GM19025 (cell line): ENCODE results near the gene ACTR5.
"Not testable (repeated sequence)": the region's sequence is repeated elsewhere in the genome, so short reads cannot be mapped to it uniquely, and the experiment has no call there.

Source experiments
- ATAC-seq: cut with Tn5 transposase; IDR thresholded peaks from one replicate; pipeline ENCODE4 v1.9.1; 2021; ENCODE audit warnings: mild to moderate bottlenecking, low read depth, moderate library complexity; ENCODE audit not compliant: unreplicated experiment

ACTR5 gene

DNA sequence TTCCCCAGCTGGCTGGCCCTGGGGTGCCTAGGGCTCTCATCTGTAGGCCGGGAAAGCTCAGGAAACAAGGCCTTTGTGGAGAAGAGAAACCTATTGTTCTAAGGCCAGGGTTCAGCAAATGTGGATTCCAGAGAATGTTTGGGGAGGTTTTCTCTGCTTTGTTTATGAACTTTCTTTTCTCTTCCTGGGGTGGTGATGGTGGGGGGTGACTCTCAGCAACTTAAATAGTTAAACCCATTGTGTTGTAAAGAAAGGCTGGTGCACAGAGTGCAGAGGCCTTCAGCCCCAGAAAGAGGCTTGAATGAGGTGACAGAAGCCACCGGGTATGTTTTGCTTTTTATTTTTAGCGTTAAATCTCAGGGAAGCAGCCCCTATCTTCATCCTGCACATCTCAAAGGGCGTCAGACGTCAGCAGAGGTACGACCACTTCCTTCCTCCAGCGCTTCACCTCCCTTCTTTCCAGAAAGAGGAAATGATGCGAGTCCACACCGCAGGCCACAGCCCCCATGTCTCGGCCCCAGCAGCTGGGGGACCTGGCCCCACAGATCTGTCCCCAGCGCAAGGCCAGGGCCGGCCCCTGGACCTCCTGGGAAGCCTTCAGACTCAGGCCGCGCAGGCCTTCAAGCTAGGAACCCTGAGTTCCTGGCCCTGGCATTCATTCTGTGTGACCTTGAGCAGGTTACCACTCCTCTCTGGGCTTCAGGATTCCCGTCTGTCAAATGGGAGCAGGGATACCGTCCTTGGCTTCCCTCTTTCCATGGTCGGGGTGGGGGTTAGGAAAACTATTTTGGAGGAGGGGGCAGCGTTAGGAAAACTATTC lies 56.6 kb downstream of the ACTR5 start:
- ATAC-seq = no peak

DNA sequence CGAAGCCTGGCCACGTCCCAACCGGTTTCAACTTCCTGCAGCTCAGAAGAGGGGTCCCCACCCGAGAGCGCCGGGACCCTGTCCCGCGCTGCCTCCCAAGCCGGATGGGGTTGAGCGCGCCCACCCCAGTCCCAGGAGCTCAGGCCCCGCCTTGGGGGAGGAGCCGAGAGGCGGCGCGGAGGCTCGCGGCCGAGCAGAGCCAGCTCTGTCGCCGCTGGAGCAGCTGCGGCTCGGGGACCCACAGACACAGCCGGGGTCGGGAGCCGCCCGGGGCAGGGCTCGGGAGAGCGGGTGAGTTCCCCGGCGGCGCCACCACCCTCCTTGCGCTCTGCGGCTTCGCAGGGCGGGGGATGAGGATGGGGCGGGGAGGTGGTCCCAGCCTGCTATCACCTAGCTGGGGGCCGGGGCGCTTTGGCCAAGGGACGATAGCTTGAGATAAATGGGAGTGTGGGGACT lies 57.3 kb downstream of the ACTR5 start, which contains the start of gene PPP1R16B:
Gene PPP1R16B, plus strand, starts transcription at position 196 of the 456 bp plus-strand sequence. CDS start 30,229 bp downstream, outside the sequence.
- ATAC-seq = peak; percentile 52

DNA sequence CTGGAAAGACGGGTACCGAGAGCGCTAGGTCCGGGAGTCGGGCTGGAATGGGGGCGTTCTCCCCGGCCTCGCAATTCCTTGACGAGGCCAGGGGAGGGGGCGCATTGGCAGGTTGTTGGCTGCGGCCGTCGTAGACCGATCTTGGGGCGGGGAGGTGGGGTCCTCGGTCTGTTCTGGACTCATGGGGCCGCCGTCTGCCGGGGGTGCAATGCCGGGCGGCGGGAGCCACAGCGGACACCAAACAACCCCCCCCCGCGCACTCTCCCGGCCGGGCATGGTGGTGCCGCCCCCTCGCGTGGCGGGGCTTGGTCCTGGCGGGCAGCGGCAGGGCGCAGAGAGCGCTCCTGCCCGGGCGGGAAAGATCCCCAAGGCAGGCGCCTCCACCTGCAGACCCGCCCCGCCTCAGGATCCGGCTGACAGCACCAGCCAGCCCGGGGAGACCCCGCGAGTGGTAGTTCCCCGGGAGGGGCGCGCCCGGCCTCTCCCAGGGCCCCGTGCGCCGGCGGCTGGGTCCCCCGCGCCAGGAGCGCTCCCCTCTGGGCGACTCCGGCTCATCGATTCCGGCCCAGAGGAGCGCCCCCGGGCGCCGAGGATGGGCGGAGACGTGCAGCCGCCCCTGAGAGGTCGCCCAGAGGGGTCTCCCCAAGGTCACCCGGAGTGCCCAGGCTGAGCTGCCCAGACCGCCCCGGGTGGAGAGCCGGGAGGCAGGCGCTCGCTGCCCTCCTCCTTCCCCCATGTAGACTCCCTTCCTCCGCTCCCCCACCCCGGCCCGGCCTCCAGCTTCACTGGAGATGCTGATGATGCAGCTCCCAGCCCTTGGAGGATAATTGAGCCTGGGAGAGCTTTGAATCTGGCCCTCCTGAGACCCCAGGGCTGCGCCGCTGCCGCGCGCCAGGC lies 57.9 kb downstream of the ACTR5 start:
- no peak for ATAC-seq

DNA sequence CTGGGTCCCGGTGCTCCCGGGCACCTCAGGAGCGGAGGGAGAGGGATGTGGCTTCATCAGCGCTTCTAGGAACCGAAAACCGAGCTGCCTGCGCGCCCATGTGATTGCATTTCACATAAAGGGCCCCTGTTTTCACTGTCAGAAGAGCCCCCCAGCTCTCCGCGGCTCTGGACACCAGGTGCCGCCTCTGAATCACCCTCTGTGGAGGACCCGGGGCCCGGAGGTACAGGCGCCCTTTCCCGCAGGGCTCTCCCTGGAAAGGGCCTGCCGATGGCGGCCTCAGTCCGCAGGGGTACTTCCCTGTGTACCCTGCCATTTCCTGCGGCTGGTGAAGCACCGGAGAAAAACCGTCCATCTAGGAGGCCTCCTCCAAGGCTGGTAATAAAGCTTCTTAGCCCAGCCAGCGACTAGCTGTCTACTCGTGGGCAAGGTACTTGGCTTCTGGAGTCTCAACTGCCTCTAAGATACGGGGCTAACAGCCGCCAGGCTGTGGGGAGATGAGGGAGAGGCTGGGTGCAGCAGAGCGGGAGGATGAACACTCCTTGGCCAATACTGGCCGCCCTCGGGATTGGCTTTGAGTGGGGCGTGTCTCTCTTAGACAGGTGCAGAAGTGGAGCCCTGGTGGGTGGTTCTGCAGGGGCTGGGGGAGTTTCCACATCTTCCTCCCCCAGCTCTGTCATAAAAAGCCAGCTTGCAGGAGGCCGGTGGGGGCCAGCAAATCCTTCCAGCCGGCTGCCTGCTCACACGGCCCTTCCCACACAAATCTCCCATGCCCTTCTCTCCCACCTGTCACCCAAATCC lies 58.8 kb downstream of the ACTR5 start:
- ATAC-seq = no peak

DNA sequence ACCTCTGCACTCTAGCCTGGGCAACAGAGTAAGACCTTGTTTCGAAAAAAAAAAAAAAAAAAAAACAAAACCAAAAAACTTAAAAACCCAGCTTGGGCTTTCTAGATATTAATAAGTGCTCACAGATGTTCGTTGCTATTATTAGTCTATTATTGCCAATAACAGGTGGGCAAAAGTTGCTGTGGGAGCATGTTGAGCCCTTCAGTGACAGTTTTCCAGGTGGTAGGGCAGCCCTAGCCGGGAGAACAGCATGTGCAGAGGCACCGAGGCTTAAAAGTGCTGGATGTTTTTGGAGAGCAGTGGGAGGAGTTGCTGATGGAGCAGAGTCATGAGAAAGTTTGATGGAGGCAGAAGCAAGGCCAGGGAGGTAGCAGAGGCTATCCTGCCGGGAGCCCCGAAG lies 61.7 kb downstream of the ACTR5 start:
- ATAC-seq = no peak

DNA sequence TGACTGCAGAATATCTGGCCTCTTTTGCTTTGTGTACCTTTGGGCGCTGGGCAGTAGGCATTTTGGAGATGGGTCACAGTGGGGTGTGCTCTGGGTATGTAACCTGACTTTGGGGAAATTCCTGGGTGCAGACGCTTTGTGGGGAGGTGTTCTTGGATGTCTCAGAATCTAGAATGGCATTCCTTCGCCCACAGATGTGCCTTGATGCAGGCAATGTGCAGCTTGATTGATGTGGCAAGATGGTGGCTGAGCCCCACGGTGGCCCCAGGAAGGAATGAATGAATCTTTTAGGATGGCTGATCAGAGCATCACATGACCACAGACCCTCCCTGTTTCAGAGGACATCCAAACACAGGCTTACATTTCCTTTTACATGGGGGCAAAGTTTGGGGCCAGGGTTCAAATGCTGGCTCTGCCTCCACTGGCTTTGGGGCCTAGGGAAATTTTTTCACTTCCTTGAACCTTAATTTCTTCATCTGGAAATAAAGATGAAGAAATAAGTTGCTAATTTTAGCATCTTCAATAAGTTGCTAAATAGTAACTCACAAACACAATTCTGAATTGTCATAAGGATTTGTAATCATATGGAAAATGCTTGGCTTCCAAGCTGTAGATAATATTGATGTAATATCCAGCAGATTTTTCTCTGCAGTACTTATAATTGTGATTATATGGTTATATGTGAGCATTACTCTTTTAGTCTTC lies 62.8 kb downstream of the ACTR5 start:
- ATAC-seq = no peak

DNA sequence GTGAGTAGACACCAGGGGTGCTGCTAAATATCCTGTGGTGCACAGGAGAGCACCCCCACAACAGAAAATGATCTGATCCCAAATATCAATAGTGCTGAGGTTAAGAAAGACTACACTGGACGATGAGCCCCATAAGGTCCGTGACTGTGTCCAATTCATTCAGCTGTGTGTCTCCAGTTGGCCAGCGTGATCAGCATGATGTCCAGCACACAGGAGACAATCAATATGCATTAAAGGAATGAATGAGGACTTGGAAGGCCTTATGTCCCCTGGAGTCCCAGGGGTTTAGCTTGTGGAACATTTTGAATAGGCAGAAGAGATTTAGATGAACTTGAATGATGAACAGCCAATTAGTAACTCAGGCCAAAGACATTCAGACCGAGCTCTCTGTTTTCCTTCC lies 63.5 kb downstream of the ACTR5 start:
- ATAC-seq = no peak

DNA sequence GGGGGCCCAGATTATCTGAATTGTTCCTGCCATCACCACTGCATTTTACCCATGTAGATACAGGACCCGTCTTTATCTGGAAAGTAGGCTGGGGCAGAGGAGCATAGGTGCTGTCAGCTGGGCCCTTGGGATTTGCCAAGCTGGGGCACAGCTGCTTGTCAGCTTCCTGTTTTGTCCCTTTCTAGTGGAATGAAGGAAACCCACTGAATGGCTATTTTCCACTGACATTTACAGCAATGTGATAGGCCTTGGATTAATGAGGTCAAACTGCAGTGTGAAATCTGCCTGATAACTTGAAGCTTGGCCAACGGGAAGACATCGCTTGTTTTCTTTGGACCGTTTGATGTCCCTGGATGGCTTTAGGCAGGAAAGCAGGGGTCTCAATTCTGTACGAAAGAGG lies 63.9 kb downstream of the ACTR5 start:
- no peak for ATAC-seq

DNA sequence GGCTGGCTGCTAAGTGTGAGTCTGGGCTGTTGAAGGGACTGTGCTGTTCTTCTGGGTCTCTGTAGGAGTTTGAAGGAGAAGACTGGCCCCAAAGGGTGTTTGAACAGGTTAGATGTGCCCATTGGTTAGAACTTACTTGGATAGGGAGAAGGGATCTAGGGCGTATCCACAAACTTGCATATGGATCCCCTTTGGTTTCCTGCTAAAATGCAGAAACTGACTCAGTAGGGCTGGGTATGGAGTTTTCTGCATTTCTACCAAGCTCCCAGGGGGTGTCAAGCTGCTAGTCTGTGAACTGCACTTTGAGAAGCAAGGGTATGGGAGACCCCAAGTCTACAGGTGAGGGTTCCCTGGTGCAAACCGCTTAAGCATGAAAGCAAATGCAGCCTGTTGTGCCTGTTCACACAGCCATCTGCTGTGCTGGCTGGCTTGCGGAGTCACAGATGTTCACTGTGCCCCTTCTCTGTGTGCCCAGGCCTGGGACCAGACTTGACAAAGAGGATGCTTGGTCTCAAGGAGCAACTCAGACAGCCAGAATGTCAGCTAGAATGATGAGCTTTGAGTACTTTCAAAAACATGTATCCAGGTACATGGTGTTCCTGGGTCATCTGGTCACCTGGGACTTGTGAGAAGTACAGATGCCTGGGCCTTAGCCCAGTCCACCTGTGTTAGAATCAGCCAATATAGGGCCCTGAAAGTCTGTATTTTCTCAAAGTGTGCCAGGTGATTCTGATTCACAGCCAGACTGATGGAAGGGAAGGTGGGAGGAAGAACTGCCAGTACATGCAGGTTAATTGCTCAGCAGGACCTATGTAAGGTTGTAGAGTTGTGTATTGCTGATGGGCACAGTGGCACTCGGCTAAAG lies 64.7 kb downstream of the ACTR5 start:
- ATAC-seq = no peak

DNA sequence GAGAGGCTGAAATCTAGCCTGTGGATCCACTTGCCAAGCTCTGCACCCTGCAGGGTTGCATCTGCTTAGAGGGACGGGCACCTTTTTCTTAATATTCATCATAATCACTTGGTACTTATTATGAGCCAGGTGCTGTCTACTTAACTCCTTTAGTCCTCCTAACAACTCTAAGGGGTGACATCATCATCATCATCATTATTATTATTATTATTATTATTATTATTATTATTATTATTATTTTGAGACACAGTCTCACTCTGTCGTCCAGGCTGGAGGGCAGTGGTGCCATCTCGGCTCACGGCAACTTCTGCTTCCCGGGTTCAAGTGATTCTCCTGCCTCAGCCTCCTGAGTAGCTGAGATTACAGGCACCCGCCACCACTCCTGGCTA lies 65.3 kb downstream of the ACTR5 start:
- not testable (repeated sequence) for ATAC-seq

DNA sequence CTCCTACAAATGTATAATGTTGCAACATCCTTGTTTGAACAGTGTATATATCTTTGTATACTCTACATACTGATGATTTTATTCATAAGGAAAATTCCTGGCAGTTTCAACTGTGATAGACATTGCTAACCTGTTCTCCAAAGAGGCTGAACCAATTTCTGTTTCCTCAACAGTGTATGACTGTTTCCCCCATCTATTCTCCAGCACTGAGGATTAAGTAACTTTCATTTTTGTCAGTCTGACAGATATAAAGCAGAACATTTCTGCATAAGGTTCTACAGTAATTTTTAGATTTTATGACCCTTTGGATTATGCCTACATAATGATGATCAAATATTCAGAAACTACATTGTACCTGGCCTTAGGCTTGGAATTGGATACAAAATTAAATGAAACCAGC lies 67.2 kb downstream of the ACTR5 start:
- ATAC-seq = no peak

DNA sequence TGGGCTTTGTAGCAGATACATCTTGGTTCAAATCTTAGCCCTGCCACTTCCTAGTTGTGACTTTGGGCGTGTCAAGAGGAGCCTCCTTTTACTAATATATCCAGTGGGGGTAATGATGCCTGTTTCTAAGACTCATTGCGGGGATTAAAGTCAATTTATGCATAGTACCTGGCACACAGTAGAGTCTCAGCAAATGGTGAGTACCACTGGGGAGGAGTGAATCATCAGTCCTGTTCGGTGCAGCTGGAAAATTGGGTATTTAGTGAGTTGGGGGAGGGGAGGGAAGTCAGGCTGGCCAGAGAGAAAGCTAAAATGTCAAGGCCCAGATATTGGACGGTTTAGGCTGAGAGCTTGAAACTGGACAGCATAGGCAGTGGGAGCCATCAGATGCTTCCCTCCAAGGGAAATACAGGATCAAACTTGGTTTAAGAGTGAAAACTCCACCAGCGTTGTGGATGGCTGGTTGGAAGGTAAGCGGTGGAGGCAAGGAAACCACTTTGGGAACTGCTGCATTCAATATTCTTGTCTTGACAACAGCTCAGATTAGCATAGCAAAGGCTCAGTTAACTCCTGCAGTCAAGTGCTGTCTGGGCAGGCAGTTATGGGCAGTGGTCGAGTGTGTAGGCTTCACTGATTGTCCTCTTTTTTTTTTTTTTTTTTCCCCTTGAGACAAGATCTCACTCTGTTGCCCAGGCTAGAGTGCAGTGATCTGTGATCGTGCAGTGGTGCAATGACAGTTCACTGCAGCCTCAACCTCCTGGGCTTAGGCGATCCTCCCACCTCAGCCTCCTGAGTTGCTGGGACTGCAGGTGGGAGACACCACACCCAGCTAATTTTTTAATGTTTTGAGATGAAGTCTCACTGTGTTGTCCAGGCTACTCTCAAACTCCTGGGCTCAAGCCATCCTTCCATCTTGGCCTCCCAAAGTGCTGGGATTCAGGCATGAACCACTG lies 70.1 kb downstream of the ACTR5 start:
- no peak for ATAC-seq
